HepG2 (cell line): ENCODE data around the gene MRPL2. TPM values are rescaled to one million over a fixed set of nuclear protein-coding genes. Genes with fewer than 3 reads are reported as not detected.
A peak's percentile ranks its signal among the peaks of the same experiment; 100 is the strongest.

ENCODE experiments used
- DBP ChIP-seq: sonication (generic); formaldehyde crosslinking; IDR thresholded peaks from 2 replicates; pipeline ENCODE4 v1.4.0; 2020; ENCODE audit warnings: missing genetic modification reagents; ENCODE audit errors: not compliant biosample characterization
- FOXK1 ChIP-seq: sonication (generic); formaldehyde crosslinking; IDR thresholded peaks from 2 replicates; pipeline ENCODE4 v1.4.0; 2020; ENCODE audit warnings: low read depth, missing genetic modification reagents, borderline replicate concordance
- HNF4G ChIP-seq, 2 experiments: sonication (generic) in 1 of 2; formaldehyde crosslinking in 1 of 2; IDR thresholded peaks; 2 replicates each; pipeline versions ENCODE4 v1.4.0 to v1.6.1; 2011 to 2020; ENCODE audit warnings: borderline replicate concordance in 2 of 2, low read depth in 2 of 2, mild to moderate bottlenecking in 2 of 2, low read length in 1 of 2, missing genetic modification reagents in 1 of 2, moderate library complexity in 1 of 2
- HOXA5 ChIP-seq: sonication (generic); formaldehyde crosslinking; IDR thresholded peaks from 2 replicates; pipeline ENCODE4 v1.4.0; 2020; ENCODE audit warnings: missing genetic modification reagents
- IRF9 ChIP-seq: sonication (generic); formaldehyde crosslinking; IDR thresholded peaks from 2 replicates; pipeline ENCODE4 v1.8.0; 2022; ENCODE audit warnings: missing genetic modification reagents, mild to moderate bottlenecking, borderline replicate concordance
- MZF1 ChIP-seq: sonication (generic); formaldehyde crosslinking; IDR thresholded peaks from 2 replicates; pipeline ENCODE4 v1.8.1; 2023; ENCODE audit warnings: mild to moderate bottlenecking, missing genetic modification reagents, borderline replicate concordance
- PLSCR1 ChIP-seq: sonication (generic); formaldehyde crosslinking; IDR thresholded peaks from 2 replicates; pipeline ENCODE4 v1.5.0; 2020; ENCODE audit warnings: missing genetic modification reagents, mild to moderate bottlenecking, borderline replicate concordance
- ZBTB7B ChIP-seq: sonication (generic); formaldehyde crosslinking; IDR thresholded peaks from 2 replicates; pipeline ENCODE4 v1.4.0; 2020; ENCODE audit warnings: missing genetic modification reagents
- ZFP91 ChIP-seq: sonication (generic); formaldehyde crosslinking; IDR thresholded peaks from 2 replicates; pipeline ENCODE4 v1.9.0; 2022; ENCODE audit warnings: missing genetic modification reagents, mild to moderate bottlenecking, borderline replicate concordance
- ZKSCAN1 ChIP-seq: fragments of 150-350 bp; IDR thresholded peaks from 2 replicates; pipeline ENCODE4 v1.6.1; 2014; ENCODE audit warnings: low read length
- ZMAT3 ChIP-seq: sonication (generic); formaldehyde crosslinking; conservative IDR thresholded peaks from 2 replicates; pipeline ENCODE4 v1.7.0; 2021; ENCODE audit warnings: missing genetic modification reagents
- ZNF557 ChIP-seq: sonication (generic); formaldehyde crosslinking; IDR thresholded peaks from 2 replicates; pipeline ENCODE4 v1.4.0; 2020; ENCODE audit warnings: missing genetic modification reagents
- polyA plus RNA-seq, 8 experiments: library from polyadenylated mRNA; depleted of rRNA in 3 of 8; stranded (reverse) in 7 of 8; unstranded in 1 of 8; fragments of >200 nt; fragmentation: Illumina TruSeq in 4 of 8; extraction: Trizol in 4 of 8; gene quantifications; 2 replicates each; pipeline versions ENCODE4 v1.2.1 to v1.2.3, GENCODE V29; 2011 to 2016; ENCODE audit warnings: low read depth in 4 of 8, missing spikeins in 1 of 8, mixed read lengths in 1 of 8; ENCODE audit not compliant: insufficient read depth in 1 of 8
- total RNA-seq, 5 experiments: library from RNA; depleted of rRNA; stranded (reverse); fragments of >200 nt; fragmentation: Illumina TruSeq; extraction: Trizol; gene quantifications; 2 replicates each; pipeline ENCODE4 v1.2.3, GENCODE V29; 2016; ENCODE audit warnings: low read depth in 1 of 5
- TF ChIP-seq, protein P1 (sequence below): sonication (generic); formaldehyde crosslinking; conservative IDR thresholded peaks from 2 replicates; pipeline ENCODE4 v1.8.0; 2022; ENCODE audit warnings: mild to moderate bottlenecking, moderate library complexity, missing genetic modification reagents
- TF ChIP-seq, protein P2 (sequence below): sonication (generic); formaldehyde crosslinking; IDR thresholded peaks from 2 replicates; pipeline ENCODE4 v1.5.0; 2020; ENCODE audit warnings: mild to moderate bottlenecking, missing genetic modification reagents, borderline replicate concordance

The MRPL2 gene
- total and polyA plus RNA-seq, 2 of the 13 experiments (the other 11 are each of a cell fraction or from before 2014, with no cell fraction given) = 56.8 to 65.6 TPM

GRCh38 chr6:43059168-43060033, at the start of gene MRPL2, which contains the start of gene KLC4 (continued):
- TF ChIP-seq DBP (CRISPR knock-in tag) (no peak), ZBTB7B (CRISPR knock-in tag) (no peak; the same call in none of the 2 replicates), PLSCR1 (CRISPR knock-in tag) (no peak), ZKSCAN1 (peak; percentile 39; the same call in 1 of the 2 replicates), ZFP91 (CRISPR knock-in tag) (peak; percentile 100), MZF1 (0 out of 2 replicates have a peak, but pooled peaks have one; percentile 30), FOXK1 (CRISPR knock-in tag) (peak; percentile 98), ZMAT3 (CRISPR knock-in tag) (no peak; the same call in 1 of the 2 replicates), IRF9 (CRISPR knock-in tag) (peak; percentile 79; the same call in 1 of the 2 replicates), HOXA5 (CRISPR knock-in tag) (0 out of 2 replicates have a peak, but pooled peaks have one; percentile 78), HNF4G (IDR thresholded peaks at IDR 0.05; ENCODE audit: borderline replicate concordance, low read depth, low read length) (peak; percentile 51; the same call in 1 of the 2 replicates), HNF4G (CRISPR knock-in tag; IDR thresholded peaks at IDR 0.05; ENCODE audit: borderline replicate concordance, low read depth) (no peak), ZNF557 (CRISPR knock-in tag) (0 out of 2 replicates have a peak, but pooled peaks have one; percentile 23)
- TF ChIP-seq, protein P1, sequence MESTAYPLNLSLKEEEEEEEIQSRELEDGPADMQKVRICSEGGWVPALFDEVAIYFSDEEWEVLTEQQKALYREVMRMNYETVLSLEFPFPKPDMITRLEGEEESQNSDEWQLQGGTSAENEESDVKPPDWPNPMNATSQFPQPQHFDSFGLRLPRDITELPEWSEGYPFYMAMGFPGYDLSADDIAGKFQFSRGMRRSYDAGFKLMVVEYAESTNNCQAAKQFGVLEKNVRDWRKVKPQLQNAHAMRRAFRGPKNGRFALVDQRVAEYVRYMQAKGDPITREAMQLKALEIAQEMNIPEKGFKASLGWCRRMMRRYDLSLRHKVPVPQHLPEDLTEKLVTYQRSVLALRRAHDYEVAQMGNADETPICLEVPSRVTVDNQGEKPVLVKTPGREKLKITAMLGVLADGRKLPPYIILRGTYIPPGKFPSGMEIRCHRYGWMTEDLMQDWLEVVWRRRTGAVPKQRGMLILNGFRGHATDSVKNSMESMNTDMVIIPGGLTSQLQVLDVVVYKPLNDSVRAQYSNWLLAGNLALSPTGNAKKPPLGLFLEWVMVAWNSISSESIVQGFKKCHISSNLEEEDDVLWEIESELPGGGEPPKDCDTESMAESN (CRISPR knock-in tag) = no peak
- TF ChIP-seq, protein P2, sequence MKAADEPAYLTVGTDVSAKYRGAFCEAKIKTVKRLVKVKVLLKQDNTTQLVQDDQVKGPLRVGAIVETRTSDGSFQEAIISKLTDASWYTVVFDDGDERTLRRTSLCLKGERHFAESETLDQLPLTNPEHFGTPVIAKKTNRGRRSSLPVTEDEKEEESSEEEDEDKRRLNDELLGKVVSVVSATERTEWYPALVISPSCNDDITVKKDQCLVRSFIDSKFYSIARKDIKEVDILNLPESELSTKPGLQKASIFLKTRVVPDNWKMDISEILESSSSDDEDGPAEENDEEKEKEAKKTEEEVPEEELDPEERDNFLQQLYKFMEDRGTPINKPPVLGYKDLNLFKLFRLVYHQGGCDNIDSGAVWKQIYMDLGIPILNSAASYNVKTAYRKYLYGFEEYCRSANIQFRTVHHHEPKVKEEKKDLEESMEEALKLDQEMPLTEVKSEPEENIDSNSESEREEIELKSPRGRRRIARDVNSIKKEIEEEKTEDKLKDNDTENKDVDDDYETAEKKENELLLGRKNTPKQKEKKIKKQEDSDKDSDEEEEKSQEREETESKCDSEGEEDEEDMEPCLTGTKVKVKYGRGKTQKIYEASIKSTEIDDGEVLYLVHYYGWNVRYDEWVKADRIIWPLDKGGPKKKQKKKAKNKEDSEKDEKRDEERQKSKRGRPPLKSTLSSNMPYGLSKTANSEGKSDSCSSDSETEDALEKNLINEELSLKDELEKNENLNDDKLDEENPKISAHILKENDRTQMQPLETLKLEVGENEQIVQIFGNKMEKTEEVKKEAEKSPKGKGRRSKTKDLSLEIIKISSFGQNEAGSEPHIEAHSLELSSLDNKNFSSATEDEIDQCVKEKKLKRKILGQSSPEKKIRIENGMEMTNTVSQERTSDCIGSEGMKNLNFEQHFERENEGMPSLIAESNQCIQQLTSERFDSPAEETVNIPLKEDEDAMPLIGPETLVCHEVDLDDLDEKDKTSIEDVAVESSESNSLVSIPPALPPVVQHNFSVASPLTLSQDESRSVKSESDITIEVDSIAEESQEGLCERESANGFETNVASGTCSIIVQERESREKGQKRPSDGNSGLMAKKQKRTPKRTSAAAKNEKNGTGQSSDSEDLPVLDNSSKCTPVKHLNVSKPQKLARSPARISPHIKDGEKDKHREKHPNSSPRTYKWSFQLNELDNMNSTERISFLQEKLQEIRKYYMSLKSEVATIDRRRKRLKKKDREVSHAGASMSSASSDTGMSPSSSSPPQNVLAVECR (CRISPR knock-in tag) = peak; percentile 89
